Measurements from ENCODE around the gene PEAK3.

- no peak for TF ChIP-seq CTCF (IDR thresholded peaks at IDR 0.05; ENCODE audit: poor library complexity)
- TF ChIP-seq EZH2 (IDR thresholded peaks at IDR 0.05; ENCODE audit: borderline replicate concordance), result no peak
- no peak for TF ChIP-seq EZH2phosphoT487 (IDR thresholded peaks at IDR 0.05; ENCODE audit: low read depth, severe bottlenecking, unreplicated experiment)
Measured at GRCh38 chr19:2328401-2329148, 46.6 kb upstream of the PEAK3 start, which contains the start of the genes LSM7 and SPPL2B.

All from hepatocyte (in vitro differentiated cells).